Activated T-cell treated with anti-CD3 and anti-CD28 coated beads, Interleukin-2, amount 50 U/mL, for 1 hour (primary cell): ENCODE results near the gene UNC13D.
"Not testable (repeated sequence)": the region's sequence is repeated elsewhere in the genome, so short reads cannot be mapped to it uniquely, and the experiment has no call there.

ENCODE experiments used
- DNase-seq: peaks from one replicate; pipeline ENCODE4 v3.0.0-alpha.2; 2020

Gene UNC13D

DNA sequence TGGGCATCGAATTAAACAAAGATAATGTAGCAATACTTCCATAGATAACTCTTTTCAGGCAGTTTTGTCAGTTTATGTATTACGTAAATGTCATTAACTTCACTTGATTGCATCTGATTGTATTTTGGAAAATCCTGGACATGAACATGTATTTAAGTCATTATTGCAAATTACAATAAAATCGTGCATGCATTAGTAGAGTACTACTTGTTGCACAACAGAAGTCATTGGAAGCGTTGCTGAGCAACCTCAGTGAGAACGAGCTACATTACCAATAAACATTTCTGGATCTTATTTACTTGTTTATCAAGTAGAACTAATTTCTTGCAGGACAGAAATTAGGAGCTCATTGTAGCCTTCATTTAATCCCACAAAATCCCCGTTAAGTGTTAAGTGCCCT, 53.0 kb downstream of the UNC13D start:
- no peak for DNase-seq

DNA sequence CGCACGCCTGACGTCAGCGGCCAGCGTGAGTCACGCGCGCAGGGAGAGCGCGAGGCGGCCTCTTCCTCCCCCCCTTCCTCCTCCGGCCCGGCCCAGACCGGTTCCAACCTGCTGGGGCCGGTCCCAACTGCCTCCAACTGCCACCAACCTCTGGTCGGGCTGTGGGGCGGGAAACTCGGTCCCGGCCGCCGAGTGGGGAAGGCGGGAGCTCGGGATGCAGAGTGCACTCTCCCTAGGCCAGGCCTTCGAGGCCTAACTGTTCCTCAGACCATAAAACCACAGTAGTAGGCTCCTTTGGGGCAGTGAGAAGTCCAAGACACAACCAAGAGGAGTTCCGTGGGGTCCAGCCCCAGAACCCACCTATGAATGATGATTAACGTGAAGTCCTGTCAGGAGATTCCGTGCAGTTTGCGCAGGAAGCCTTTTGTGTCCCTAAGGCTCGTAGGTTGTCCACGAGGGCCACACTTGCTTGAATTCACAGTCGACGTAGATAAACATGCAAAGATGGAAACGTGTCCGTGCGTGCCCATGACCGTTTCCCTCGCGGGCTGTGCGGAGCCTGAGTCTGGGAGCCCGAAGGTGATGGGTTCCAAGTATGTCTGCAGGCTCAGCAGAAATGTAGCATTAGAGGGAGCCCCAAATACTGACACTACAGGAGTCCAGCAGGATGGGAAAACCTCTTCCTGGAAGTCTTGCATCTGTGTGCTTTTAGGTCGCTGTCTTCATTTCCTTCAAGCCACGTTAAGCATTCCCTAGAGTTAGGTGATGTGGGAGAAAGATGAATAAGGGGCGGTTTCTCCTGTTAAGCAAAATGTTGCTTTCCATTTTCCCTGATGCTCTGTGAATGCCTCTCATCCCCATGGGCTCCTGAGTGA, 59.0 kb downstream of the UNC13D start:
- no peak for DNase-seq

DNA sequence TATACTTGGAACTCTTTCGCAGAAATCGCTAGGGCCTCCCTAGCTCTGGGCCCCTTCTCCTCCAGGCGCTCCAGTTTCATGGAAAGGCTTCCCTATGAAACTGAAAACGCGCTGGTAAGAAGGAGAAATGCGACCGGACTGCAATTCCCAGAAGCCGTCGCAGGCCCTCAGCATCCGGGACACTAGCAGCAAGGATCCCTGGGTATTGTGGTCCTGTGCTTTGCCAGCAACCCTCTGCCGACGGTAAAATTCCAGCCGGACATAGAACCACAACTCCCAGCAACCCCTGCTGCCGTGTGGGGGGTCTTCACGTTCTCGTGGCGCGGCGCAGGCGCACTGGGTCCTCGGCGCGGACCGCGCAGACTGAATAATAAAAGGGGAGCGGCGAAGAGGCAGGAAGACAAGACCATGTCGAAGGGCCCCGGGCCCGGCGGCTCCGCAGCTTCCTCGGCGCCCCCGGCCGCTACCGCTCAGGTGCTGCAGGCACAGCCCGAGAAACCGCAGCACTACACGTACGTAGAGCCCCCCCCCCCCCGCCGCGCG, 59.7 kb downstream of the UNC13D start, which contains the start of gene UNK:
Gene UNK, plus strand, starts transcription at position 334 of the 543 bp plus-strand sequence. Its CDS starts 75 bp downstream, at position 409.
- peak; percentile 94 for DNase-seq

DNA sequence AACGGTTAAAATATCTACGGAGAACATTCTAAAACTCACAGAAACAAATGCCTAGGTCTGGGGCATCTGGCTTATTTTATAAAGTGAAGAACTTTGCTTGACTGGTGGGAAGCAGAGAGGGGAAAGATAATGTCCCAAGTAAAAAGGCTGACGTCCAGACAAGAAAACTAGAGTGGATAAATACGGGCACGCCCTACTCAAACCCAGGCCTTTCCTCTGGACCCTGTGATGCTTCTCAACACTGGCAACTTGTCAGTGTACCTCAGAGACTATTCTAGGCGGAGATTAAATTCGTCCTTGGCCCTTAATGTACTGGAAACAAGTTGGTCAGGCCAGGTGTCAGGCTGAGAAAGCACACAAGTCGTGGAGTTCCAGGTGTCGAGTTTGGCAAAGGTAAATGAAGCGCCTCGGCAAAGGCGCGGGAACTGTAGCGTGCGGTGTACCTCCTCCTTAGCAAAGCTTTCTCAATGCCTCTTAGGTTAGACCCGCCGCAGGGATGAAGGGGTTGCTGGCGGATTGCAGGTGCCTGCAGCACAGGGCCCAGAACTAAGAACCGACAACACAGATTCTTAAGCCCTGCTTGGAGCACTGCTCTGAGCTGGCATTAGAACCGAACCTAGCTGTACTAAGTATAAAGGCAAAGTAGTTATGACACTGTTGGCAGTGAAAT, 60.3 kb downstream of the UNC13D start:
- no peak for DNase-seq

DNA sequence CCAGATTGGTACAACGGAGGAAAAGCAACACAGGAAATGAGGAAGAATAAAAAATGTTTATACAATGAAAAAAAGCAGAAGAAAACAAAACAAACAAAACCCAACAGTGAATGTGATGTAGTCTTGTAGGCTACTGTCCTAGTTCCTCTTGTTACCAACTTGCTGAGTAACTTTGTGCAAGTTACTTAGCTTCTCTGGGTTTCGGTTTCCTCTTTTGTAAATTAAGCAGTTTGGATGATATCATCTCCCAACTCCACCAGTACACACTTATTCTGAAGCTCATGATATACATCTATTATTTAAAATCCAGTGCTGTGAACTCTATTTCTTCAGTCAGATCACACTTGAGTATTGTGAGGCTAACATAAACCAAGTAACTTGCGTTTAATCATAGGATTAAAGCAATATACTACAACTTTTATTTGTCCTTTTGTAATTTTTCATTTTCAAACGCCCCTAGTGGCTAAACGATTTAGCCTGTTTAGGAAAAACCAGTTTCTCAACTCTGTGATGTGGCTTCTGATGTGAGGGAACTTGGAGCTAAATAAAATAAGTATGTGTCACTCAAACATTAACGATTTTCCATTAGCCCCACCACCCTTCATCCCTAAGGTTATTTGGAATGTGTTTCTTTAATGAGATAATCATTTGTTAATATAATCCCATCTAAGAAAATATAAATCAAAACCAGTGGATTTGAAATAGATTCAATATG, 61.0 kb downstream of the UNC13D start:
- DNase-seq, result no peak

DNA sequence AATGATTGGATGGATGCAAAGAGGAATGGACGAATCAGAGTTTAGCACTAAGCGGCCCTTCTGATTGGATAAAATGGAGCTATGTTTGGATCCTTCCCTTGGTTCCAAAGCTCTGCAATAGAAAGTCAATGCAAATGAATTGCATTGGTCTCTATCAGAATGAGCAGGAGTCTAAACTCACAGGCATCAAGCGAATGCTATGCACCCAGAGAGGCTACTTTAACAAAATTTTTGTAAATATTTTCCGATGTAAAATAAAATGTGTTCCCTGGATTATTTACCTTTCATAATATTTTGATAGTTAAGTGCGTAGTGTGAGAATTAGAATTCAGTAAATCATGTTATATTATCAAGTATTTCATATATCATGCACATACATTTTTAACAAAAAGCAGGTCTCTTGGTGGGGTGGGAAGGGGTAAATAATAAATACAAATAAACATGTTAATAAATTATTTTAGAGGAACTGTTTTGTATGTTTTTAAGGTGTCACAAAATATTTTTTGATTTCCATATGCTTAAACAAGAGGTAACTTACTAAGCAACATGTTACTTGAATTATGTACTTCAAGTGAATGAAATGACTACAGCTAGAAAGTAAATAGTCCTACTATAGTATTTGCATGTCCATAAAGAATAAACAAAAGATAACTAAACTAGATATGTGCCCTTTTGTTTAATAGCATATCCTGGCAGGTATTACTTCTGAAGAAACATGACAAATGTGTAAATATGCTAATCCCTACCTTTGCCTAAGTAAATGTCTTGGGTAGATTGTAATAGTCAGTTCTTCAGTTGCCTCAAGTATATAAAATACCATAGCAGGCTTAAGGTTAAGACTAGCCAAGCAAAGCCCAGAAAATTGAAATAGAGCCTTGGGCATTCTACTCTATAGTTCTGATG, 64.0 kb downstream of the UNC13D start:
- DNase-seq, result no peak

DNA sequence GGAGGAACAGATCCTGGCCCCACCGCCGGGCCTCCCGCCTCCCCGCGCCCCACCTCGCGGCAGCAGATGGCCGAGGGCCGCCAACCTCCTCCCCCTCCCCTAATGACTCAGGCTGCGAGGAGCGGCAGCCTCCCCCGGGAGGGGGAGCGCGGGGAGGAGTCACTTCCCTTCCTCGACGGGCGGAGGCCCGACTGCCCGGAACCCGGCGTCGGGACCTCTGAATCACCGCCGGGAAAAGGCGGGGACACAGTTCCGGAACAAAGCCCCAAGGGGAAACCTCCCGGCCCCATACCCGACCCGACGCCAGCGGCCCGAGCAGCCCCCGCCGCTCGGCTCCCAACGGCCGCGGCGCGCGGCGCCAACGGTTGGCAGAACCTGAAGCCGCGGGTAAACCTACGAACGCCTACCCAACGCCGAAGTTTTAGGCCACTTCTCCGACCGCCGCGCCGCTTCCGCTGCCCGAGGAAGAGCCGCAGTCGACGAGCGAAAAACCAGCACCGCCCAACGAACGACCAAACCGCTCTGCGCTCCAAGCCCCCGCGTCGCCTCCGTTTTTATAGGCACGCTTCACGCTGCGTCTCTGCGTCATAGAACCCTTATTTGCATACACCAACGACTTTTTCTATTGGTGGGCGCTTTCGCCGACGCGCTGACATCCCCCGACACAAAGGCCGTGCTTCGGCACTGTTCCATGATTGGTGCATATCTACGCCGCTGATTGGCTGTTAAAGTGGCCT, 64.8 kb downstream of the UNC13D start:
- DNase-seq, result peak; percentile 88

DNA sequence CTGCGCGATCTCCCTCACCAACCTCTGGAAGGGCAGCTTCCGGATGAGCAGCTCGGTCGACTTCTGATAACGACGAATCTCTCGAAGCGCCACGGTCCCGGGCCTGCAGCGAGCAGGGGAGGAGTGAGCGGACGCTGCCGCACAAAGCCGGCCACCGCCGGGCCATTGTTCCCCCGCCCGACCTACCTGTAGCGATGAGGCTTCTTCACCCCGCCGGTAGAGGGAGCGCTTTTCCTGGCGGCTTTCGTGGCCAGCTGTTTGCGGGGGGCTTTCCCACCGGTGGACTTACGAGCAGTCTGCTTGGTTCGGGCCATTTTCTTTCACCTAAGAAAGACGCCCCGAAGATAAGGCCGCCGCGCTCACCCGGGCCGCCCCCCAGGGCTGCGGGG, 65.3 kb downstream of the UNC13D start:
- no peak for DNase-seq

DNA sequence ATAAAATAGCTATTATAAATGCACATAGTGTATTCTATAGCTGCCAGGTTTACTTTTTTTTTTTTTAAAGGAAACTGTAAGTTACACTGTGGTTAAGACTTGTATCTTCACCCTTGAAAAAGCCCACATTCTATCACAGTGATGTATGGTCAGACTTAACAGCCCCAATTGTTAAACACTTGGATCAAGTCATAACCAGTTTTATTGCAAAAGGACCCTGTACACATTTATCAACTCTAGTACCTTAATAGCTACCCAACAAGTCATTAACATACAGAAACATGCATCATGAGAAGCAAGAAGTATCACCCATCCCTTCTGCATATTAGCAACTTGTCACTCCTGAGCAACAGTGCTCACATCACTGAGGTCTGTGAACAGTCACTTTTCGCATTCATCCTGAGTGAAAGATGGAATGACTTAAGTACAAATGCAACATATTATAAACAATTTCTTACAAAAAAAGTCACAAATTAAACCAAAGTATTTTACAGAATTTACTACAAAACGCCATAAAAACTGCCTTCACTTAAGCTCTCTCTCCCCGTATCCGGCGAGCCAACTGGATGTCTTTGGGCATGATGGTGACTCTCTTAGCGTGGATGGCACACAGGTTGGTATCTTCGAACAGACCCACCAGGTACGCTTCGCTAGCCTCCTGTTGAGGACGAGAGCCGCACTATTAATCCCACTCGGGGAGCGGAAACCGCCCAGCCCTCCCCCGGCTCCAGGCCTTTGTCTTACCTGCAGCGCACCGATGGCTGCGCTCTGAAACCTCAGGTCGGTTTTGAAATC, 65.9 kb downstream of the UNC13D start:
- DNase-seq, result not testable (repeated sequence)

DNA sequence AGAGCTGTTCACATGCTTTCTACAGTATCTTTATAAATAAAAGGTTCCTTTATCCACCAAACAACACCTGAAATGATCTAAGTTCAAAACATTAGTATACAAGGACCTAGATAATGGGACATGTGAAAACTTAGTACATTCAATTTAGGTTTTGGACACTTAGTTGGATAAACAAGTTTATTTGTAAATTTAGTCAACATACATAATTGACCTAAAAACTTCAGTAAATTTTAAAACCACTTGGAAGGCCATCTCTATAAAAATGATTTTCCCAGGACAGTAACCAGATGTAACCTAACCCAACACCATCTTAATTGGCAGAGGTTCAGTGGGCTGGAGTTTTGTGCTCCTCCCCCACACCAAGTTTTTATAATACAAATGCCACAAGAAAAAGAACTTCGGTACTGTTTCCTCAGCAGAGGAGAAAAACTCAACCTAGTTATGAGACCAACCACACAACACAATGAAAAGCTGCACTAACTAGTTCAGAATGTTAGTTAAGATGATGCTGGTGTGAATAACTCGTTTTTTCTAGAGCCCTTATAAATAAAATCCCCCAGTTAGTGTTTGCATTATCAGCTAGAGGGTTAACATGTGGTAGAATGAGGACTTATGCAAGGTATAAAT, 66.8 kb downstream of the UNC13D start:
- DNase-seq, result no peak
